ENCODE data around the gene SUN5.

Gene SUN5

GRCh38 chr20:33012327-33013189 lies 8.3 kb upstream of the SUN5 start:
- TF ChIP-seq CTCF (IDR thresholded peaks at IDR 0.05), result no peak
- H3K27ac ChIP-seq, result no peak overlapping the region
- no peaks in the 10 kb centered on the region for H3K36me3 ChIP-seq
- no peak overlapping the region for H3K4me3 ChIP-seq (ENCODE audit: low read depth in 1 of 2, low read length in 1 of 2)
- no peaks in the 10 kb centered on the region for H3K4me1 ChIP-seq (ENCODE audit: control insufficient read depth in 1 of 2, insufficient read depth in 1 of 2, low read depth in 1 of 2, low read length in 1 of 2)
- no peaks in the 10 kb centered on the region for H3K9me3 ChIP-seq
- H3K27me3 ChIP-seq, result no peaks in the 10 kb centered on the region

GRCh38 chr20:33010674-33011449 lies 6.6 kb upstream of the SUN5 start:
- no peak for TF ChIP-seq CTCF (IDR thresholded peaks at IDR 0.05)
- Histone ChIP-seq H3K4me1 (ENCODE audit: control insufficient read depth in 1 of 2, insufficient read depth in 1 of 2, low read depth in 1 of 2, low read length in 1 of 2) (no peaks in the 10 kb centered on the region), H3K27me3 (no peaks in the 10 kb centered on the region), H3K4me3 (ENCODE audit: low read depth in 1 of 2, low read length in 1 of 2) (no peak overlapping the region), H3K36me3 (no peaks in the 10 kb centered on the region), H3K9me3 (no peaks in the 10 kb centered on the region), H3K27ac (no peak overlapping the region)

GRCh38 chr20:33010133-33010504 lies 5.9 kb upstream of the SUN5 start:
- TF ChIP-seq CTCF (IDR thresholded peaks at IDR 0.05), result no peak
- H3K36me3 ChIP-seq, result no peaks in the 10 kb centered on the region
- H3K27ac ChIP-seq, result no peak overlapping the region
- H3K4me1 ChIP-seq (ENCODE audit: control insufficient read depth in 1 of 2, insufficient read depth in 1 of 2, low read depth in 1 of 2, low read length in 1 of 2), result no peaks in the 10 kb centered on the region
- H3K27me3 ChIP-seq, result no peaks in the 10 kb centered on the region
- H3K4me3 ChIP-seq (ENCODE audit: low read depth in 1 of 2, low read length in 1 of 2), result no peak overlapping the region
- no peaks in the 10 kb centered on the region for H3K9me3 ChIP-seq

GRCh38 chr20:33009214-33010132 lies 5.2 kb upstream of the SUN5 start:
- Histone ChIP-seq H3K4me3 (ENCODE audit: low read depth in 1 of 2, low read length in 1 of 2) (no peak overlapping the region), H3K36me3 (no peaks in the 10 kb centered on the region), H3K27me3 (no peaks in the 10 kb centered on the region), H3K4me1 (ENCODE audit: control insufficient read depth in 1 of 2, insufficient read depth in 1 of 2, low read depth in 1 of 2, low read length in 1 of 2) (no peaks in the 10 kb centered on the region), H3K9me3 (no peaks in the 10 kb centered on the region), H3K27ac (no peak overlapping the region)
- TF ChIP-seq CTCF (IDR thresholded peaks at IDR 0.05), result no peak

All from neutrophil (primary cell).